ENCODE results near the gene SGPP2. TPM values are rescaled to one million over a fixed set of nuclear protein-coding genes. Genes with fewer than 3 reads are reported as not detected.
A peak's percentile ranks its signal among the peaks of the same experiment; 100 is the strongest.

The SGPP2 gene
- total RNA-seq, 2 donors from 2014 or later = 54.0 to 96.5 TPM

- H3K4me1 ChIP-seq = no peaks in the 10 kb centered on the region
- no peaks in the 10 kb centered on the region for H3K36me3 ChIP-seq
- TF ChIP-seq, protein P1, sequence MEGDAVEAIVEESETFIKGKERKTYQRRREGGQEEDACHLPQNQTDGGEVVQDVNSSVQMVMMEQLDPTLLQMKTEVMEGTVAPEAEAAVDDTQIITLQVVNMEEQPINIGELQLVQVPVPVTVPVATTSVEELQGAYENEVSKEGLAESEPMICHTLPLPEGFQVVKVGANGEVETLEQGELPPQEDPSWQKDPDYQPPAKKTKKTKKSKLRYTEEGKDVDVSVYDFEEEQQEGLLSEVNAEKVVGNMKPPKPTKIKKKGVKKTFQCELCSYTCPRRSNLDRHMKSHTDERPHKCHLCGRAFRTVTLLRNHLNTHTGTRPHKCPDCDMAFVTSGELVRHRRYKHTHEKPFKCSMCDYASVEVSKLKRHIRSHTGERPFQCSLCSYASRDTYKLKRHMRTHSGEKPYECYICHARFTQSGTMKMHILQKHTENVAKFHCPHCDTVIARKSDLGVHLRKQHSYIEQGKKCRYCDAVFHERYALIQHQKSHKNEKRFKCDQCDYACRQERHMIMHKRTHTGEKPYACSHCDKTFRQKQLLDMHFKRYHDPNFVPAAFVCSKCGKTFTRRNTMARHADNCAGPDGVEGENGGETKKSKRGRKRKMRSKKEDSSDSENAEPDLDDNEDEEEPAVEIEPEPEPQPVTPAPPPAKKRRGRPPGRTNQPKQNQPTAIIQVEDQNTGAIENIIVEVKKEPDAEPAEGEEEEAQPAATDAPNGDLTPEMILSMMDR (IDR thresholded peaks at IDR 0.05) = no peak
- no peak overlapping the region for H3K4me3 ChIP-seq
- H3K9ac ChIP-seq (ENCODE audit: low read depth in 2 of 2, low read length in 2 of 2) = peak overlapping the region in 1 of 2 donors; percentile 27
- H3K9me3 ChIP-seq = no peaks in the 10 kb centered on the region
- intact Hi-C loops (cut with DNase I) = no loop called here
- peak; percentile 75 for DNase-seq
- no peaks in the 10 kb centered on the region for H3K27me3 ChIP-seq
- H3K27ac ChIP-seq = peak overlapping the region; percentile 79
Measured at GRCh38 chr2:222518570-222519381, 94.4 kb downstream of the SGPP2 start.

DNA sequence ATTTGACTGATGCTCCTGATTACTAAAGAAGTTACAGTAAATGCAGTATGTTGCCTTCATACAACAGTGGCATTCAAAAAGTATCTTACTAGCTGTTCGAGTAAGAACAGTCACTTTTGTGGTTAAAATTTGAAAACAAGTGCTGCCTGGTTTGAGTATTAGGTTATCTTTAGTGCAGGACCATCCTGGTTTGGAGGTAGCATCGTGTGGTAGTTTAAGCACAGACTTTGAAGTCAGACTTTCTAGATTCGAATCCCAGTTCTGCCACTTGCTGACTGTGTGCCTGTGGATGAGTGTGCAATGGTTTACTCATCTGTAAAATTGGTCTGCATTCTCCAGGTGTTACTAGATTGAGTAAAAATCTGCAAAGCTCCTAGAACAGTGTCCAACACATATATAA, 96.8 kb downstream of the SGPP2 start:
- no peak overlapping the region for H3K9ac ChIP-seq (ENCODE audit: low read depth in 2 of 2, low read length in 2 of 2)
- no peaks in the 10 kb centered on the region for H3K36me3 ChIP-seq
- no peak overlapping the region for H3K4me3 ChIP-seq
- no peak for DNase-seq
- TF ChIP-seq, protein P1 (IDR thresholded peaks at IDR 0.05) = no peak
- no peaks in the 10 kb centered on the region for H3K27me3 ChIP-seq
- no peaks in the 10 kb centered on the region for H3K4me1 ChIP-seq
- no peaks in the 10 kb centered on the region for H3K9me3 ChIP-seq
- intact Hi-C loops (cut with DNase I) = no loop called here
- no peak overlapping the region for H3K27ac ChIP-seq

DNA sequence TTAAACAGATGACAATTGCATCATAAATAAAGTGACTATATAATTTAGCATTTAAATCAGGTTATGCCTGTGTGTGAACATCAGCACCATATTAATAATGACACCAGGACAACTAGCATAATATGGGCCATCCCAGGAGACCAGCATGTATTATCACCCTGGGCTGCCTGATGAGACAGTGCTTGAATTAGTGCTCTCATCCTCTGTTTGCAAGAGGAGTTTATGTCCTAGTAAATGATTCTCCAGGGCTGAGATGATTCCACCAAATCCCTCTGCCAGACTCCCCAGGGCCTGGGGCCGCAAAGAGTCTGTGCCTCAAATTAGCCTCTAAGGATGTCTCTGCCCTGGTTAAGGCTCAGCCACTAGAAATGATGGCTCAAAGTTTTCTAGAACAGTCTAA, 97.7 kb downstream of the SGPP2 start:
- intact Hi-C loops (cut with DNase I) = no loop called here
- H3K4me3 ChIP-seq = no peak overlapping the region
- H3K36me3 ChIP-seq = no peaks in the 10 kb centered on the region
- H3K9me3 ChIP-seq = no peaks in the 10 kb centered on the region
- no peak overlapping the region for H3K27ac ChIP-seq
- DNase-seq = no peak
- TF ChIP-seq, protein P1 (IDR thresholded peaks at IDR 0.05) = no peak
- H3K9ac ChIP-seq (ENCODE audit: low read depth in 2 of 2, low read length in 2 of 2) = no peak overlapping the region
- no peaks in the 10 kb centered on the region for H3K27me3 ChIP-seq
- no peaks in the 10 kb centered on the region for H3K4me1 ChIP-seq

GRCh38 chr2:222523783-222524544, 99.6 kb downstream of the SGPP2 start:
- Histone ChIP-seq H3K27ac (no peak overlapping the region), H3K9ac (ENCODE audit: low read depth in 2 of 2, low read length in 2 of 2) (no peak overlapping the region), H3K36me3 (no peaks in the 10 kb centered on the region), H3K9me3 (no peaks in the 10 kb centered on the region), H3K27me3 (no peaks in the 10 kb centered on the region), H3K4me3 (no peak overlapping the region), H3K4me1 (no peaks in the 10 kb centered on the region)
- TF ChIP-seq, protein P1 (IDR thresholded peaks at IDR 0.05) = no peak
- DNase-seq = no peak
- intact Hi-C loops (cut with DNase I) = no loop called here

- H3K27ac ChIP-seq = no peak overlapping the region
- H3K9me3 ChIP-seq = no peaks in the 10 kb centered on the region
- TF ChIP-seq, protein P1 (IDR thresholded peaks at IDR 0.05) = no peak
- DNase-seq = no peak
- H3K27me3 ChIP-seq = no peaks in the 10 kb centered on the region
- H3K4me3 ChIP-seq = no peak overlapping the region
- intact Hi-C loops (cut with DNase I) = no loop called here
- H3K4me1 ChIP-seq = no peaks in the 10 kb centered on the region
- H3K36me3 ChIP-seq = no peaks in the 10 kb centered on the region
- no peak overlapping the region for H3K9ac ChIP-seq (ENCODE audit: low read depth in 2 of 2, low read length in 2 of 2)
Measured at GRCh38 chr2:222525811-222526210, 101.5 kb downstream of the SGPP2 start.
